GM23338 (cell line): Measurements from ENCODE around the gene PLBD2.

Source experiments
- CREB1 ChIP-seq: fragments of 250-450 bp; sonication (Bioruptor Pico); IDR thresholded peaks from 2 replicates; pipeline ENCODE4 v1.5.0; 2020; ENCODE audit warnings: low read depth, mild to moderate bottlenecking, moderate library complexity
- CTCF ChIP-seq, 2 experiments: fragments of 200-600 bp in 1 of 2; sonication (generic) in 1 of 2; conservative IDR thresholded peaks; 2 replicates each; pipeline versions ENCODE4 v1.5.1 to v1.6.1; 2016 to 2017; ENCODE audit warnings: antibody characterized with exemption in 2 of 2, low read depth in 2 of 2, mild to moderate bottlenecking in 2 of 2, moderate library complexity in 1 of 2
- EZH2 ChIP-seq: fragments of 200-600 bp; sonication (generic); IDR thresholded peaks from one replicate; pipeline ENCODE4 v1.8.0; 2017; ENCODE audit warnings: antibody characterized with exemption, mild to moderate bottlenecking, low read depth; ENCODE audit not compliant: unreplicated experiment
- EZH2phosphoT487 ChIP-seq: fragments of 200-600 bp; sonication (generic); IDR thresholded peaks from one replicate; pipeline ENCODE4 v1.8.1; 2018; ENCODE audit warnings: antibody characterized with exemption; ENCODE audit not compliant: unreplicated experiment
- STAT1 ChIP-seq: IDR thresholded peaks from one replicate; pipeline ENCODE4 v1.6.1; 2016; ENCODE audit warnings: antibody characterized with exemption; ENCODE audit not compliant: unreplicated experiment
- ZNF114 ChIP-seq: fragments of 250-450 bp; sonication (Bioruptor Pico); IDR thresholded peaks from 2 replicates; pipeline ENCODE4 v1.5.0; 2020; ENCODE audit warnings: mild to moderate bottlenecking, moderate library complexity
- ZNF331 ChIP-seq: fragments of 250-450 bp; sonication (Bioruptor Pico); IDR thresholded peaks from 2 replicates; pipeline ENCODE4 v1.5.0; 2020; ENCODE audit warnings: low read depth, mild to moderate bottlenecking, moderate library complexity
- TF ChIP-seq, protein P1 (sequence below): IDR thresholded peaks from 2 replicates; pipeline ENCODE4 v1.6.1; 2016; ENCODE audit warnings: antibody characterized with exemption

DNA sequence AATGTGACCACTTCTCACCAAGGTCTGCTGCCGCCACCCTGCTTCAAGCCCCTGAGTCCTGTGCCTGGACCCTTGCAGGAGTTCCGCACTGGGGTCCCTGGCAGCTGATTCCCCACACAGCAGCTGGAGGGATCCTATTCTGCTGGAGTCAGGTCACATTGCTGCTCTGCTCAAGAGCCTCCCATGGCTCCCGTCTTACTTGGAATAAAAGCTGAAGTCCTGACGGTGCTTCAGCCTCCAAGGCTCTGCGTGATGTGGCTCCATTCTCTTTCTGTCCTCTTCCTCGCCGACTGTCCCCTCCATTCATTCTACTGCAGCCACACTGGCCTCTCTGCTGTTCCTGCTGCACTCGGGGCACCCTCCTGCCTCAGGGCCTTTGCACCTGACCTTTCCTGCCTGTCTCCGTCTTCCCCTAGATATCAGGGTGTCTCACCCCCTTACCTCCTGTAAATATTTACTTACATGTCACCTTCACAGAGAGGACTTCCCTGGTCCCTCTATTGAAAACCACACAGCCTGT lies 56.2 kb downstream of the PLBD2 start:
- TF ChIP-seq CTCF (conservative IDR thresholded peaks at IDR 0.05; ENCODE audit: low read depth in 2 of 2): no peak
- TF ChIP-seq ZNF331 (CRISPR knock-in tag): no peak
- TF ChIP-seq CREB1 (CRISPR knock-in tag): no peak
- no peak for TF ChIP-seq STAT1
- TF ChIP-seq EZH2: no peak
- TF ChIP-seq, protein P1, sequence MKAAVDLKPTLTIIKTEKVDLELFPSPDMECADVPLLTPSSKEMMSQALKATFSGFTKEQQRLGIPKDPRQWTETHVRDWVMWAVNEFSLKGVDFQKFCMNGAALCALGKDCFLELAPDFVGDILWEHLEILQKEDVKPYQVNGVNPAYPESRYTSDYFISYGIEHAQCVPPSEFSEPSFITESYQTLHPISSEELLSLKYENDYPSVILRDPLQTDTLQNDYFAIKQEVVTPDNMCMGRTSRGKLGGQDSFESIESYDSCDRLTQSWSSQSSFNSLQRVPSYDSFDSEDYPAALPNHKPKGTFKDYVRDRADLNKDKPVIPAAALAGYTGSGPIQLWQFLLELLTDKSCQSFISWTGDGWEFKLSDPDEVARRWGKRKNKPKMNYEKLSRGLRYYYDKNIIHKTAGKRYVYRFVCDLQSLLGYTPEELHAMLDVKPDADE: no peak
- no peak for TF ChIP-seq ZNF114
- no peak for TF ChIP-seq EZH2phosphoT487
